ENCODE data around the gene STOML1. TPM values are rescaled to one million over a fixed set of nuclear protein-coding genes. Genes with fewer than 3 reads are reported as not detected.

STOML1 gene
- total and polyA plus RNA-seq, 2 experiments from 2014 or later, result 2.3 to 2.4 TPM

GRCh38 chr15:74007820-74008371 lies 15.8 kb upstream of the STOML1 start:
- peaks cover 11% of the 10 kb centered on the region for H4K20me1 ChIP-seq (replicated peaks; ENCODE audit: insufficient read depth)
- no peaks in the 10 kb centered on the region for H3K4me1 ChIP-seq (ENCODE audit: insufficient read depth)
- no peak overlapping the region for H3K4me2 ChIP-seq
- no peaks in the 10 kb centered on the region for H3K36me3 ChIP-seq (ENCODE audit: insufficient read depth)
- TF ChIP-seq CREB1 (CRISPR knock-in tag; IDR thresholded peaks at IDR 0.05; ENCODE audit: low read depth), result no peak
- TF ChIP-seq ETS1 (IDR thresholded peaks at IDR 0.05), result no peak
- TF ChIP-seq NANOG (IDR thresholded peaks at IDR 0.05; ENCODE audit: borderline replicate concordance), result no peak
- no peak for TF ChIP-seq EZH2phosphoT487 (IDR thresholded peaks at IDR 0.05; ENCODE audit: unreplicated experiment)
- TF ChIP-seq ZNF462 (CRISPR knock-in tag; IDR thresholded peaks at IDR 0.05), result no peak
- no peak for ATAC-seq
- no peak overlapping the region for H3K27ac ChIP-seq (ENCODE audit: low read depth)
- no peaks in the 10 kb centered on the region for H3F3A ChIP-seq (replicated peaks; ENCODE audit: low read depth)
- no peaks in the 10 kb centered on the region for H3K27me3 ChIP-seq (ENCODE audit: insufficient read depth)
- DNase-seq (ENCODE audit: low spot score), result no peak
- H2AFZ ChIP-seq, result no peak overlapping the region
- no peak overlapping the region for H3K27ac Mint-ChIP-seq
- H3K36me3 Mint-ChIP-seq (ENCODE audit: low read depth), result peaks cover 13% of the 10 kb centered on the region
- no peak overlapping the region for H3K4me3 ChIP-seq
- H3K9me2 ChIP-seq (ENCODE audit: insufficient read depth), result no peaks in the 10 kb centered on the region
- no peak overlapping the region for H3K4me3 Mint-ChIP-seq
- peaks cover 2% of the 10 kb centered on the region for H3K27me3 Mint-ChIP-seq (ENCODE audit: insufficient read depth, low read depth, poor library complexity)
- peaks cover 9% of the 10 kb centered on the region for H3K79me2 ChIP-seq (replicated peaks; ENCODE audit: insufficient read depth)
- H3K9me3 Mint-ChIP-seq, result peaks cover 3% of the 10 kb centered on the region; the same call in 1 of the 3 replicates
- H3K4me1 Mint-ChIP-seq, result peaks cover 3% of the 10 kb centered on the region; the same call in 1 of the 3 replicates
